SW480 (cell line): ENCODE results near the gene HHAT.

Source experiments
- DNase-seq: peaks from one replicate; pipeline ENCODE4 v3.0.0-alpha.2; 2016; ENCODE audit warnings: low spot score

Gene HHAT

DNA sequence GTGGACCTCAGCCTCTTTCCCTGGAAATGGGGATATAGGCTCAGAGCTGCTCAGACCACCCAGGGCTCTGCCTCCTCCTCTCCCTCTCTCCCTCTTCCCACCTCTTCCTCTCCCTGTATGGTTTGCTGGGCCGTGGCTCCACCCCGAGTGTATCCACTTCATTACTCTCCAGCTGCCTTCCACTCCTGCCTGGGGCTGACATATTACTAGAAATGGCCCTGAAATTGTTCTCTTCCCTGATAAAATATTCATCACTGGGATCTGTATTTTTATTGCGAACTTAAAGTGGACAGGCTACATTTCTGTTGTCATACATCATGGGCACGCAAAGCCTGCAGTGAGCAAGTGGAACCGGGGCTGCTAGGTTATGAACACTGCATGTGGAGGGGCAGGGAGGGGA is 225.0 kb downstream of the HHAT start:
- DNase-seq: no peak

DNA sequence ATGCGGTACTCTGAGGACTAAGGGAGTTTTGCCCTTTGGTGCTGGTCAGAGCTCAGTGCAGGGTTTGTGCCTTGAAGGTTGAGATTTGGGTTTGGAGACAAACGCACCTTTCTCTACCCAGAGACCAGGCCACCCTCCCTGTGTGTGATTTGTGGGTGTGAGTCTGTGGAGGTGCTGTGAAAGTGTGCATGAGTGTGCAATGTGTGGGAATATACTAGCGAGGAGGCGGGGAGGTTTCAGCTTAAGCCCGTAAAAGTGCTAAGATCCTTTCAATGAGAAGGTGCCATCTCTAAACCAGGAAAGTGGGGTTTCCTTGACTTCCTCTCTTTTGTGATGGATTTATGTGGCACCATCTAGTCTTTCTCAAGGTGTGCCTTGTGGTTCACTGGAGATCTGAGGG is 225.7 kb downstream of the HHAT start:
- no peak for DNase-seq

GRCh38 chr1:210556475-210556874 is 227.8 kb downstream of the HHAT start:
- no peak for DNase-seq

GRCh38 chr1:210557426-210558077 is 228.8 kb downstream of the HHAT start:
- no peak for DNase-seq

DNA sequence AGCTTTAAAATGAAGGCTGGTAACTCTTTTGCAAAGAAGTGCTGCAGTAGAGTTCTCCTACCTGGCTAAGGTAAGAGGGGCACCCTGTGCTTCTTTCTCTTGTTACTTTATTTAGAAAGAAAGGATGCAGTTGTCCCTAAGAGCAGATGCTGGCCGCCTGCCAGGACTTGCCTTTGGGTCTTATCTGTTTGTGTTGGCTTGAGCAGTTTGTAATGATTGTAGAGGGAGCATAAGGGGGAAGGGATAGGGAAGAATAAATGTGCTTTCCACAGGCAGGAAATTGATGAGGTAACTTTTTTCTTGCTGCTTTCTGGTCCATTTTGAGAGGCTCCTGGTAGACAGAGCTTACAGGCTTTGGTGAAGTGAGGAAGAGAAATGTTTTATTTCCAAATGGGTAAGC is 229.6 kb downstream of the HHAT start:
- no peak for DNase-seq

GRCh38 chr1:210565306-210565705 is 236.6 kb downstream of the HHAT start:
- DNase-seq: no peak

DNA sequence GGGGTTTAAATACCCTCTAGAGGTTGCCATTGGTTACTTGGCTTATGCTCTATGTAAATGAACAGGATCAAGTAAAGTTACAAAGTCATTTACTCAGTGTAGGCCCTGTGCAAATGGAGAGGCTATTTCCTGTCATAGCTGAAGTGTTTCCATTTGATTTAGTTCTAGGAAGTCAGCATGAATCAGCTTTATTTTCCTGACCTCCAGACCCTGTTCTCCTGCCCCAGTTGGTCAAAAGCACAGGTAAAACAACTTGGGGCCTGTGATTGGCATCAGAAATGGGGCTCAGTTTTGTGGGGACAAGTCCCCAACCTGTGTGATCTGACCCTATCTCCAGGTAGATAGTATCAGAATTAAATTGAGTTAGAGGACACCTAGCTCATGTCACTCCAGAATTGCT is 239.9 kb downstream of the HHAT start:
- no peak for DNase-seq

GRCh38 chr1:210570116-210570515 is 241.4 kb downstream of the HHAT start:
- no peak for DNase-seq

- no peak for DNase-seq
Measured at GRCh38 chr1:210571356-210572284, 242.9 kb downstream of the HHAT start.

DNA sequence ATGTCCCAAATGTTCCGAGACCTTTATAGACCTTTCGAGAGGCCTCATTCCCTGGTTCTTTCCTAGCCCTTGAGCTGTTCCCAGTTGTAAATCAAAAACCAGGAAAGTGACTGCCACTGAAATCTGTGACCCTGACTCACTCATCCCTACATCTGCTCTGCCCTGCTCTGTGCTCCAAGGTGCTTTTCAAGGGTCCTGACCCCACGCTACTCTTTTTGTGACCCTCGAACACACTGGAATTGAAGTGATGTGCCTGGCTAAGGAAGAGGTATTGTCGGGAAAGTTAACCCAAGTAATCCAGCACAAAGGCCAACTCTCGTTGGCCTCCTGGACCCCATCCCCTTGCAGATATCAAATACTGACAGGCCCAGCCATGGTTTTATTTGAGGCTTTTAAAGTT is 244.4 kb downstream of the HHAT start:
- no peak for DNase-seq

GRCh38 chr1:210582205-210582970 is 253.7 kb downstream of the HHAT start:
- no peak for DNase-seq

GRCh38 chr1:210584439-210585113 is 255.9 kb downstream of the HHAT start:
- DNase-seq: peak; percentile 80

DNA sequence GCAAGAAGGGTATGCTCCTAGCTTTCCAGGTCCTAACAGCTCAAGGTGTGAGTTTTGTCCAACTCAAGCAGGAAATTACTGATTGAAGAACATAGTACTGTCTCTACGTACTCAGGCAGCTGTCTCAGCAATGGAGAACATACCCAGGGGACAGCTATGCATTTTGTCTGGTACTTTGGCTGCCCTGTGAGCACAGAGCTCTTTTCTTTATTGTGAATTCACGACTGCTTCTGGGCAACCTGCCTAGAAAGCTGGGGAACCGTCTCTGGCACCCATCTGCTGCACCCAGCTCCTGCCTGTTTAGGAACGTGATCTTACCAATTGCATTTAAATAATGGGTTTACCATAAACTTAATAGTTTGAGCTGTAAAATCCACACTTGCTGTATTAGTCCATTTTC is 258.1 kb downstream of the HHAT start:
- no peak for DNase-seq

GRCh38 chr1:210587566-210587965 is 258.9 kb downstream of the HHAT start:
- DNase-seq: no peak

DNA sequence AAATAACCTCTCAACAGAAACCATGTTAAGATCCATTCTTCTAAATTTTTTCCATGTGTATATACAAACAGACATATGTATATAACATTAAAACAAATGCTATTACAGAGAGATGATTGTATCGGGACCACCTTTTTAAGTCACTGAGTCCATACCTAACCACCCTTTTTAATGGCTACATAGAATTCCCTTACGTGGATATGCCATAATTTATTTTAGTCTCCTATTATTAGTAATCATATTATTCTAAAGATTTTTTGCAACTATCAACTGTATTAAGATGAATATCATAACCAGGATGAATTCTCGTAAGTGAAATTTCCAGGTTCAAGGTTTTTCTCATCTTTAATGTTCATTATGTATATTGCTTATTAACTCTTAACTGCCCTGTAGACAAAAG is 259.7 kb downstream of the HHAT start:
- DNase-seq: no peak

GRCh38 chr1:210588946-210589345 is 260.2 kb downstream of the HHAT start:
- DNase-seq: no peak

DNA sequence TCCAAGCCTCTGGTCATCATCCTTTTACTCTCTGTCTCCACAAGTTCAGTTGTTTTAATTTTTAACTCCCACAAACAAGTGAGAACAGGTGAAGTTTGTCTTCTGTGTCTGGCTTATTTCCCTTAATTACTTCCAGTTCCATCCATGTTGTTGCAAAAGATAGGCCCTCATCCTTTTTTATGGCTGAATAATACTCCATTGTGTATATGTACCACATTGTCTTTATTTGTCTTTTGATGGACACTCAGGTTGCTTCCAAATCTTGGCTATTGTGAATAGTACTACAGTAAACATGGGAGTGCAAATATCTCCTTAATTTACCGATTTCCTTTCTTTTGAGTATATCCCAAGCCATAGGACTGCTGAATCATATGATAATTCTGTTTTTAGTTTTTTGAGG is 262.5 kb downstream of the HHAT start:
- DNase-seq: no peak

- no peak for DNase-seq
Measured at GRCh38 chr1:210594605-210595004, 265.9 kb downstream of the HHAT start.

DNA sequence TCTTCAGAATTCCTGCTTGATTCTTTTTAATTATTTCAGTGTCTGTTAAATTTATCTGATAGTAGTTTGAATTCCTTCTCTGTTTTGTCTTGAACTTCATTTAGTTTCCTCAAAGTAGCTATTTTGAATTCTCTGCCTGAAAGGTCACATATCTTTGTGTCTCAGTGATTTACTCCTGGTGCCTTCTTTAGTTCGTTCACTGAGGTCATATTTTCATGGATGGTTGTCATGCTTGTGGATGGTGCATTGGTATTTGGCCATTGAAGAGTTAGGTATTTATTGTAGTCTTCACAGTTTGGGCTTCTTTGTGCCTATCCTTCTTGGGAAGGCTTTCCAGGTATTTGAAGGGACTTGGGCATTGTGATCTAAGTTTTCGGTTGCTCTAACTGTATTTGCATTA is 267.9 kb downstream of the HHAT start:
- DNase-seq: no peak

DNA sequence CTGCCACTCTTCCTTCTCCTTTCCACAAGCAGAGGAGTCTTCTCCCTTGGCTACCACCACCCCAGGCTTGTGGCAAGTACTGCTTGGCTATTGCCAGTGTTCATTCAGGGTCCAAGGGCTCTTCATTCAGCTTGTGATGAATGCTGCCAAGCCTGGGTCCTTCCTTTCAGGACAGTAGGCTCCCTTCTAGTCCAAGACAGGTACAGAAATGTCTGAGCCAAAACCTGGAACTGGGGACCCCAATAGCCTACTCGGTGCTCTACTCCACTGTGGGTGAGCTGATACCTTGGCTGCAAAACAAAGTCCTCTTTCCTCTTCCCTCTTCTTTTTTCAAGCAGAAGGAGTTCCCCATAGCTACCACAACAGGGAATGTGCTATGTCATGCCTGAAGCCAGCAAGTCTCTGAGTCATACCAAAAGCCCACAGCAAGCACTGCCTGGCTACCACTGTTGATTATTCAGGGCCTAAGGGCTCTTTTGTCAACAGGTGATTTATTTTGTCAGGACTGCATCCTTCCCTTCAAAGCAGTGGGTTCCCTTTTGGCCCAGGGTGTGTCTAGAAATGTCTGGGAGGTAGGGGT is 268.9 kb downstream of the HHAT start:
- DNase-seq: peak; percentile 90

DNA sequence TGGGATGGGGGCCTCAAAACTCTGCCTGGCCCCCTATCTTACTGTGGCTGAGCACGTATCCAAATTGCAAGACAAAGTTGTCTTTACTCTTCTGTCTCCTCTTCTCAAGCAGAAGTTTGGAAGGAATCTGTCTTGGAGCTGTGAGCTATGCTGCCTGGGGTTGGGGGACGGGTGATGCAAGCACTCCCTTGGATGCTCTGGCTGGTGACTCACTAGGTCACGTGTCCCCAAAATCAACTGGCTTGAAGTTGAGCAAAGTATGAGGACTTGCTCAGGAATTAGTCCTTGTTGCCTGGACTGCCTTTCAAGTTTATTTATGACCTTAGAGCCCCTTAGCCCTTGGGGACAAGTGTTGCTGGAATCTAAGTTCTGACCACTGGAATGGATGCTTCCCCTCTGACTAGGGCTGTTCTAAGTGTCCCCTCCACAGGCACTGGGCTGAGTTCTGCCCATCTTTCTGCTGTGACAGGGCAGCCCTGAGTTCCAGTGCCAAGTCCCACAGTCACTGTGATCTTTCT is 269.5 kb downstream of the HHAT start:
- DNase-seq: peak; percentile 88
